NOMO-1 treated with DMSO at 0.1 percent for 48 hours (cell line): ENCODE measurements around the gene GP9.
"Not testable (repeated sequence)": the region's sequence is repeated elsewhere in the genome, so short reads cannot be mapped to it uniquely, and the experiment has no call there.

Experiments used
- DNase-seq: peaks from one replicate; lab custom pipeline; 2025; ENCODE audit not compliant: unreplicated experiment; lab: John Stamatoyannopoulos, UW

GP9 gene

GRCh38 chr3:129106866-129107565 is 46.4 kb downstream of the GP9 start:
- no peak for DNase-seq

GRCh38 chr3:129107793-129108192 is 47.2 kb downstream of the GP9 start:
- DNase-seq, result no peak

- not testable (repeated sequence) for DNase-seq
Observed at GRCh38 chr3:129111076-129111780, 50.6 kb downstream of the GP9 start.
